Eye (tissue), 1 donor: Measurements from ENCODE around the gene RASSF7.
"Not testable (repeated sequence)": the region's sequence is repeated elsewhere in the genome, so short reads cannot be mapped to it uniquely, and the experiment has no call there.

ENCODE experiments used
- DNase-seq: peaks from one replicate; pipeline ENCODE4 v3.0.0-alpha.2; 2015

The RASSF7 gene

DNA sequence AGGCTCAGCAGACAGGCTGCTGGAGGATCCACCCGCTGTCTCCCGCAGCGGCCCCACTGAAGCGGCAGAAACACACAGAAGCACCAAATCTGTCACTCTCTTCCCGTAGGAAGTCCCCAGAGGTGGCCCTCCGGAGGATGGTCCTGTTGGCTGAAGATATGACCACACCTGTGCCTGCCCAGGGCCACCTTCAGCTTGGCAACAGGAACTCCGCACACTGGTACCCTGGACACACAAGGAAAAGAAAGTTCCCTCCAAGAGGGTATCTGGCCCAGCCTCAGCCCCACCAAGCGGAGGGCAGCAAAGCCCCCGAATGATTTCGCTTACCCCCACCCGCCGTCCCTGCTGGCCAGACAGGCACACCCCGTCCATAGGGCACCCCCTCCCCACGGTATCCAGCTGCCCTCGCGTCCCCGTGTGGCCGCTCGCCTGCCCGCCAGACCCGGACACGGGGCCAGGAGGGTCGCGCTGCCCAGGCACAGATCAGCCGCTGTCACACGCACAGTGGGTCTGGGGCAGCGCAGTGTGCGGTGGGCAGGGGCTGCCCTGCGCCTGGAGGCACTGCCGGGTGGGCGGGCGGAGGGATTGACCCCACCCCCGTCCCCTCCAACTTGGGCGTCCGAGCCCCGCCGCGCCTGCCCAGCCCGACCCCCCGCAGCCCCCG, 7.0 kb downstream of the RASSF7 start:
- DNase-seq = peak; percentile 55

DNA sequence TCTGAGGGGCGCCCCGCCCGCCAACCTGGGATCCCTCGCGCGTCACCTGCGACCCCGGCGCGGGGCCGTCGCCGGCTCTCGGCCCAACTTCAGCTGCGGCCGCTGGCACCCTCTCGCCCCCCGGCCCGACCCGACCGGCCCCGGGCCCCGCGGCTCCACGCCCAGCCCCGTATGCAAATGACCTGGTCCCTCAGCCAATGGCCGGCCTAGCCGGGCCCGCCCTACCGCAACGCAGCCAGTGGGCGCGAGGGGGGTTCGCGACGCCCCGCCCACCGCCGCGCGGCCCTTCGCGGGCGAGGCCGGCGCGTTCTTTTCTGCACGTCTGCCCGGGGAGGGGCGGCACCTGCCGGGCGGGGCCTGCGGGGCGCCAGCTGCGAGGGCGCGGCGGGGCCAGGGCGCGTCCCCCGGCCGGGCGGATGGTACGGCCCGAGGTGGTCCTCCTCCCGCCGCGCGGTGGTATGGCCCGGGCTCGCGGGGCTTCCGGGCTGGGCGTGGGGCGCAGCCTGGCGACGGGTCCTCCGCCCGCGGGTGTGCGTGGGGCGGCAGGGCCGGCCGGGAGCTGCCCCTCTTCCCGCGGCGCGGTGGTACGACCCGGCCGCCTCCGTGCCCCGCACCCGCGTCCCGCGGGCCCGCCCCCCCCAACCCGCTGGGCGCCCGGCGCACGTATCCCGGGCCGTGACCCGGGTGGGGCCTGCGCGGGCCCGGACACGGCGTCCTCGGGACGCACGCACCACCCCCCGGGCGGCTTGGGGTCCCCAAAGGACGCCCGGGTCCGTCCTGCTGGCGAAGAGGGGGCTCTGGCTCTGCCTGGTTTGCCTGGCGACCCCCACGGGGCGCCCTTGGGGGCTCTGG, 7.8 kb downstream of the RASSF7 start:
- DNase-seq = peak; percentile 96

DNA sequence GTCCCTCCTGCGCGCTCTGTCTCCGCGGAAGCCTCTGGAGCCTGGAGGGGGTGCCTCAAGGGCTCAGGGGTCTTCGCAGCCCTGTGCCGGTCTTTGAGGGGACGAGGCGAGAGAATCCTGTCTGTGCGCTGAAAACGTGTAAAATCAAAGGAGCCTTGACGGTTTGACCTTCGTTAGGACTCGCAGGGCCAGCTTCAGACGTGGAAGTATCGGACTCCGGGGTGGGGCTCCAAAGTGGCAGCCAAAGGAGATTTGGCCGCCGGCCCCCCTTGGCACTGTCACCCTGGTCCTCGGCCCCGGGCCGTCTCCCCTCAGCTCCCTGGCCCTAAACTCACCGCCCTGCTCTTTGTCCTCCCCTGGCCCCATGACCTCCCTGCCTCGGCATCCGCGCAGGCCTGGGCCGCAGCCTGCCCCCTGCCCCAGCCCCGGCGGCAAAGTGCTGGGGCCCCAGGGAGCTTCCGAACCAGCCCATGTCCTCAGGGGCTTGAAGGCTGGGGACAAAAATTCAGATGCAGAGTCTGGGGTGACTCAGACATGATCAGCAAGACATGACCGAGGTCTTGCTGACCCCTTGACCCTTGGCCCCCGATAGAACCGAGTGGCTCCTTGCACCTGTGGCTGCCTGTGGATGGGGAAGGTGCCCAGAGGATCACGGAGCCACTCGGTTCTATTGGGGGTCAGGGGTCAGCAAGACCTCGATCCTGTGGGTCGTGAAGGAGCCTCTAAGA, 8.6 kb downstream of the RASSF7 start:
- peak; percentile 59 for DNase-seq

DNA sequence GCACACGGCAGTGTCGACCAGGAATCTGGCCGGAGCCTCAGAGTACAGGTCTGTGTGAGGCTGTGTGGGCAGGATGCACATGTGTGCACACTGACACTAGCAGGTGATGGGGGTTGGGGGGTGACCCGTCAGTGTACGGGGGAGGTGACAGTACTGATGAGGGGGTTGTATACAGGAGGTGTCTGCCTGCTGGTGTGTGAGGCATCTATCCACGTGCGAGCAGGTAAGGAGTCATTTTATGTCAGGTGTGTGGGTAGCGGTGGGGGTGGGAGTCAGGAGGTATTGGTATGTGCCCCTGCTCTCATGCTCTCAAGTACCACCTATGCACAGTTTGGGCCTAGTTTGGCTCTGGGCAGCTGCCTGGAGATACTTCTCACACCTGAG, 11.0 kb downstream of the RASSF7 start:
- no peak for DNase-seq

DNA sequence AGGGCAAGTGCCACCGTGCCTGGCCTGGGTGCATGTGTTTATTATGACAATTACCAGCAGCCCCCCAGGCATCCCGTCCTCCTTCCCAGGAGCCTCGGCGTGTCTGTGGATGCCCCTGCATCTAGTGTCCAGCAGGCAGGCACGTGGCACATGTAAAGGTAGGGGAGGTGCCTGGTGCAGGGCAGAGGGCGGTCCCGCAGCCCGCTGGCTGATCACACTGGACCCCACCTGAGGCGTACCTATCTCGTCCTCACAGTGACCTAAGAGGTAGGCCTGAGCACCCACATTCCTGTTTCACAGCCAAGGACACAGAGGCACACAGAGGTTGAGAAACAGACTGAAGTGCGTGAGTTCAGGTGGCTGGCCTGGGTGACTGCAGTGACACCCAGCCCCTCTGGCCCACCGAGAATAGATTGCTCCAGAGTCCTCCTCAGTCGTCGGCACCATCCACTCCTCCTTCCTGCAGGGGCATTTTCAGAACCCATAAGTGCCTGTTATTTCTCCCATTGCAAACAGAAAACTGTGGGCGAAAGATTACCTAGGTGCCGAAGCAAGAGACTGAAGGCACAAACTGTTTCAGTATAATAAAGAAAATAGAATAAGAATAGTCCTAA, 12.5 kb downstream of the RASSF7 start:
- no peak for DNase-seq

DNA sequence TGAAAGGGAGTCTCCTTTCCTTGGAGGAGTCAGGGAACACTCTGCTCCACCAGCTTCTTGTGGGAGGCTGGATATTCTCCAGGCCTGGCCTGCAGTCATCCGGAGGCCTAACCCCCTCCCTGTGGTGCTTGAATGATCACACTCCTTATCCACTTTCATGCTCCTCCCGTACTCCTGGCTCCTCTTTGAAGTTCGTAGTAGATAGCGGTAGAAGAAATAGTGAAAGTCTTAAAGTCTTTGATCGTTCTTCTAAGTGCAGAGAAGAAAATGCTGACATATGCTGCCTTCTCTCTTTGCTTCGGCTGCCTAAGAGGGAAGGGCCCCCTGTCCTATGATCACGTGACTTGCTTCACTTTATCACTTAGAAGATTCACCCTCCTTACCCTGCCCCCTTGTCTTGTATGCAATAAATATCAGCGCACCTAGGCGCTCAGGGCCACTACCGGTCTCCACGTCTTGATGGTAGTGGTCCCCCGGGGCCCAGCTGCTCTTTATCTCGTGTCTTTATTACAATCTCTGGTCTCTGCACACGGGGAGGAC, 13.3 kb downstream of the RASSF7 start:
- not testable (repeated sequence) for DNase-seq

DNA sequence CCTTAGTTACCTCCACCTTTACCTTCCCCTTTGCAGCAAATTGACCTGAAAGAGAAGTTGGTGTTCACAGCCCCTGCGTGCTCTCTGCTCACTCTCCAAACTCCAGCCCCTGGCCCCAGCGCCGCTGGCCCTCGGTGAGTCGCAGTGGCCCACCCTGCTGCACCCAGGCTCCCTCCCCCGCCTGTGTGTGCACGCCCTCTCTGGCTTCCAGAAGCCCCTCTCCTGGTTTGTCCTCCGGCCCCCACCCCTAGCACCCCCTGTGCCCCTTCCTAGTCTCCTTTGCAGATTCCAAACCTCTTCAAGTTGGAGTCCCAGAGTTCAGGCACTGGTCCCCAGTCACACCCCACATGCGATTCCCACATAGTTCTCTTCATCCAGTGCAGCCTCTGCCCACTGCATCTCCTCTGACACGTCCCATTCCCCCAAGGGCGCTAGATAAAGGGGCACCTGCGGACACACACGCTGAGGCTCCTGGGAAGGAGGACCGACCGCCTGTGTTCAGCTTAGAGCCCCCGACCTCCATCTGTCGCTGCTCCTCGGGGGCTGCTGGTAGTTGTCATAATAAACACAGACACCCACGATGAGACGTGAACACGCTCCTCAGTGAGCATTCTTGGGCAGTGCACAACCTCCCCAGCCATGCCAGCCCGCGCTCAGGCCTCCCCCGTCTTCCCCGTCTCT, 14.0 kb downstream of the RASSF7 start:
- DNase-seq = peak; percentile 71

DNA sequence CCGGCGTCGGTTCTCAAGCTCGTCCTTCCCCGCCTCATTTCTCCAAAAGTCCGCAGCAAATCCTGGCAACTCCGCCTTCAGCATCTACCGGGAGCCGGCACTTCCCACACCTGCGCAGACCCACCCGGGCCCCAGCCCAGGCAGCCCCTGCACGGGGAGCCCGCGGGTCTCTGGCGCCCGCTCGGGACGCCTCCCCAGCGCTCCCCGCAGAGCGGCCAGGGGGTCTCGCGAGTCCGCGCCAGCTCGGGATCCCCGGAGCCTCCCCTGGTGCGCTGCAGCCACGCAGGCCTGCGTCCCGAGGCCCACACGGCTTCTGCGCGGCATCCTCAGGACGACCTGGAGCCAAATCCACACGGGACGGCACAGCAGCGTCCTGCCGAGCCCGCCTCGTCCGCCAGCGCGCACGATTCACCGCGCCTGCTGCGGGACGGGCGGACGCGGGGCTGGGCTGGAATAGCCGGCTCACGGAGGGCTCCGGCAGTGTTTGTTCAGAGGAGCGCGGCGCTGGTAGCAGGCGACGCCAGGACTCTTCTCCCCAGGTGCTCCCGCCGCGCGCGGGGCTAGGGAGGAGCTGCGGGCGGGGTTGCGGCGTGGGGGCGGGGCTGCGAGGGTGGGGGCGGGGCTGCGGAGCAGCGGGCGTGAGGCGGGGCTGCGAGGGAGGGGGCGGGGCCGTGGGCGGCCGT, 14.7 kb downstream of the RASSF7 start:
- DNase-seq = peak; percentile 87

DNA sequence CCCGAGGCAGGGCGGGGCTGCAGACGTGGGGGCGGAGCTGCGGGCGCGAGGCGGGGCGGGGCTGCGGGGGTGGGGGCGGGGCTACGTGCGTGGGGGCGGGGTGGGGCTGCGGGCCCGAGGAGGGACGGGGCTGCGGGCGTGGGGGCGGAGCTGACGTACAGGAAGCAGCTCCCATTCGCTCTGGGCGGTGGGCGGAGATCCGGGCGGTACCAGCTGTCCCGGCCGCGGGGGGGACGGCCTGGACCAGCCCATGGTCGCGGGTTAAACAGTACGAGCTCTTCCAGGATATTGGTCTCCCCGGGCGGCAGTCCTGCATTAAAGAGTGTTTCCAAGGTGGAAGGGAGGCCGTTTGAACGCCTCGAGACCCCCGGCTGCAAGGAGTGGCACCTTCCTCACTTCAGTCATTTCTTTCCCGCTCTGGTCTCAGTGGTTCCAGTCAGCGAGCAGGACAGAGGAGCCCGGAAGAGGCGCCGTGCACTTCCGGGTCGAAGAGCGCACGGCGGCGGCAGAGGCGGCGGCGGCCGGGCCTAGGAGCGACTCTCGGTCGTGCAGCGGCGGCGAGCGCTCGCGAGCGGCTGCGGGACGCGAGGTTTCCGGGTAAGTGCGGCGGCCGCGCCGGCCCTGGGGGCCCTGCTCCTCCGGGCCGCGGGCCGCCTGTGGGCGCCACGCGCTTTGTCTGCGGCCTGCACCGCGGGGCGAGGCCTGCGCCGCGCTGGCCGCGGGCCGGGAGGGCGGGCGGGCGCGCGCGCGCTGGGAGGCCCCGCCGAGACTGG, 15.4 kb downstream of the RASSF7 start, which contains the start of gene PHRF1:
PHRF1 (plus strand) TSS at position 475 of the 773 bp plus-strand sequence. CDS start 5,043 bp downstream, outside the sequence.
- peak; percentile 98 for DNase-seq

DNA sequence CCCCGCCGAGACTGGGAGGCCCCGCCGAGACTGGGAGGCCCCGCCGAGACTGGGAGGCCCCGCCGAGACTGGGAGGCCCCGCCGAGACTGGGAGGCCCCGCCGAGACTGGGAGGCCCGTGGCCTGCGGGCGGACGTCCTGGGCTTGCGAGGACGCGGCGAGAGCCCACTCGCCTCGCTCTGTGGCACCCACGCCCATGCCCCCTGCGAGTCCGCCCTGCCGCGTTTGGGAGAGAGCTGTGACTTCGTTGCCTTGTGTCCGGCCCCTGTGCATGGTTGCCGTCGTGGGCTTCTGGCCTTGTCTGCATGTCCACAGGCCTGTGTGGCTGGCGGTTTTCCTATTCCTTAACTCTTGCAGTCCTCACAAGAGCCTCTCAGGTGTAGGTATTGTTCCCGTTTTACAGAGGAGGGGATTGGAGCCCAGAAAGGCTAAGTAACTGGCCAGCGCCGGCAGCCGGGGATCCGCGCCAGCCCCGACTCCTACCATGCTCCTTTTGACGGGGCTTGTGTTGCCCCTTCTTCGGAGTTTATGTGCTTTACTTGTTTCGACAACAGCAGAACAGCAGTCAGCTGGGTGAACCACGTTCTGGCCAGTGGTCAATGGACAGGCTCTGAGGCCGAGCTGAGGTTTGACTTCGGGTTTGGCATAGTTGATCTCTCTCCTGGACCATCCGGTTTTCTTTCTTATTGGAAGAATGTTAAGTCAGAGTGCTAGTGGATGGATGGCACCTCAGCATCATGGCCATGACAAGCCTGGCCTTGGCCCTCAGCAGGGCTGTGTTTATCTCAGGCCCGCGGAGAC, 16.2 kb downstream of the RASSF7 start:
- DNase-seq = no peak

DNA sequence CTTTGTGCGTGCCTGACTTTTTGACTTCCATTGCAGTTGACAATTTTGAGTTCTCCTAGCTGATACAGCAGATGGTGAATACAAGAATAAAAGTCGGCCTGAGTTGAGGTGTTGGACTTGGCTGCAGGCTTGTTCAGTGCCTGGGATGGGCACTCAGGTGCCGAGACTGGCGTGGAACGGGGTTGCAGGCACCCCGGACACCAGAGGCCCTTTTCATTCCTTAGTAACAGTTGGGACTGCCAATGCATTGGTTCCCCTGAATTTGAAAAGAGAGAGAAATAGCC, 16.8 kb downstream of the RASSF7 start:
- no peak for DNase-seq

DNA sequence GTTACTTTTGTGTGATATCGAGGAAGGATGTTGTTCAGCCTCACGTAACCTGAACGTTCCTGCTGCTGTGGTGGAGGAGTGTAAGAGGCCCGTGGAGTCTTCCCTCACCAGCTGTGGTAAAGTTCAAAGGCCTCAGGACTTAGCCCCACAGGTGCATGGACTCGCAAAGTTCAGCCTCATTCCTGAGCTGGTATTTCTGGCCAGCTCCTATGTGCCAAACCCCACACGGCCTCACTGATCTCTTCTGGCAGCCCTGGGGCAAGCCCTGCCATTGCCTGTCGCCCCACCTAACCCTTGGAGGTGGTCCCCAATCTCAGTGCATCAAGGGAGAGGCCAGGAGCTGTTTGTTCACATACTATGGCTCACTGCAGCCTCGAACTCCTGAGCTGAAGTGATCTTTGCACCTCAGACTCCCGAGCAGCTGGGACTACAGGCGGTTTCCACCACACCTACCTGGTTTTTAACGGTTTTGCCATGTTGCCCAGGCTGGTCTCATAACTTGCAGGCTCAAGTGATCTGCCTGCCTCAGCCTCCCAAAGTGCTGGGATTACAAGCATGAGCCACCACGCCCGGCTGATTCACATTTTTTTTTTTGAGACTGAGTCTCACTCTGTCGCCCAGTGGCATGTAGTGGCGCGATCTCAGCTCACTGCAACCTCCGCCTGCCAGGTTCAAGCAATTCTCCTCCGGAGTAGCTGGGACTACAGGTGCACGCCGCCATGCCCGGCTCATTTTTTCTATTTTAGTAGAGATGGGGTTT, 17.7 kb downstream of the RASSF7 start:
- no peak for DNase-seq

DNA sequence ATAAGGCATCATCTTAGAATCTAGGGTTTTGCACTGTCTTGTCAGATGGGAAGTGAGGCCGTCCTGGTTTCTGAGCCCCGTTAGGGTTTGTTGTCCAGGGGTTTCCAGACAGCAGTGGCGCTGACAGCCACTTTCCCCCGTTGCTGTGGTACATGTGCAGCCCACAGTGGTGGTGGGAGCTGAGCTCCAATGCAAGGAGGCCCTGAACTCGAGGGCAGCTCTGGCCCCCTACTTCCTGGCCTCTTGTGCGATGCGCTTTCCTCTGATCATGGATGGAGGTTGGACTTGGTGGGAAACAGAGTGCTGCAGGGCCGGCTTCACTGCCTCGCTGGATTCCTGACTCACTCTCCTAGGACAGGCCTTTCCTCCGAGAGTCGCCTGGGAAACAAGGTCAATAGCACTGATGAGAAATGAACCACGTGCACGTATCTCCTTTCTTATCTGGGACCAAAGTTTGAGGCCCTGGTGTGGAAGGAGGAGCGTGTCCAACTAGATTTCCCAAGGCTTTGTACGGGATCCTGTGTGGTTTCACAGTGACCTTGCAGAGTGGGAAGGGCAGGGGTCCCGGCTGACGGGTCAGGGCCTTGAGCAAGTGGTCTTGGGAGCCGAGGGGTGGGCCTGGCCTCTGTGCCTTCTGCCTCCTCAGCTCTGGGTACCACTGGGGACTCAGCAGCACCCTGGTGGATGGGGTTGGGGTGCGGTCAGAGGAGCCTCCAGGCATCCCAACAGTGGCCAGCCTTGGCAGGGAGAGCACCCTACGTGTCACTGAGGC, 19.2 kb downstream of the RASSF7 start:
- DNase-seq = no peak

DNA sequence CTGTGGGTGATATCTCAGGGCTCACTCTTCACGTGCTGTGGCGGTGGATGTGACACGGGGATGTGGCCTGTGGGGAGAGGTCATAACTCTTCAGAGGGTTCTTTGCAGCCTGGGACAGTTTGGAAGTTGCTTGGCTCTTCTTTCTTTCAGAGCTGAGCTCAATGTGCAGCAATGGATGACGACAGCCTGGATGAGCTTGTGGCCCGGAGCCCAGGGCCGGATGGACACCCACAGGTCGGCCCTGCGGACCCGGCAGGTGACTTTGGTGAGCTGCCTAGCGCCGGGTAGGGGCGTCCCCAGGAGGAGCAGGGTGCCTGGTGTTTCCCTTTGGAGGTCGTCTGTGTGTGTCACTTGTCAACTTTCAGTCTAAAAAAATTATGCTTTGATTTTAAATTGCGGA, 20.6 kb downstream of the RASSF7 start:
- DNase-seq = no peak

DNA sequence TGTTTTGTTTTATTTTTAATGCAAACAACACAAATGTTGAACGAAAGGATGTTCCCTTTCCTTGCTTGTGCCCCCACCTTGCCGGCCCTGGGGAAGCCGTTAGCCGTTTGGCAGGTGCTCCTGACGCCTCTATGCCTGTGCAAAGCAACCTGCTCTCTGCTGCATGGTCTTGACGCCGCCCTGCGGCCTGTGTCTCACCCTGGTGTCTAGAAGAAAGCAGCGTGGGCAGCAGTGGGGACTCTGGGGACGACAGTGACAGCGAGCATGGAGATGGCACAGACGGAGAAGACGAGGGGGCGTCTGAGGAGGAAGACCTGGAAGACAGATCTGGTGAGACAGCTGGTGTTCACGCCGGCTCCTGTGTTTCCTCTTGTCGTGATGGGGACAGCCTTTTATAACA, 21.0 kb downstream of the RASSF7 start:
- no peak for DNase-seq

DNA sequence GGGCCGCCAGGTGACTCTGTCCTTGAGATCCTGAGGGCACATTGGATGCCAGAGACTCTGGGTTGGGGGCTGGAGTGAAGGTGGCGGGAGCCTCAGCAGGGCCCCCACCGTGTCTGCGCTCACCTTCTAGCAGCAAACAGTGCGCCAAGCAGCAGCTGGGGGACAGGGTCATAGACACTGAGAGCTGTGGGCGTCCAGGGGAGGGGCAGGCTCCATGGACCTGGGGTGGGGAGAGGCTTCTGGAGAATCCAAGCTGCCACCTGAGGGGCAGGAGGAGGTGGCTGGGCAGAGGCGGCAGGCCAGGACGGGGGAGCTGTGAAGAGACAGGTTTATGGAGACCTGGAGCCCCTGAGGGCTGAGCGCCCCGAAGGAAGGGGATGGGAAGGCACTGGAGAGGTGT, 23.5 kb downstream of the RASSF7 start:
- no peak for DNase-seq

DNA sequence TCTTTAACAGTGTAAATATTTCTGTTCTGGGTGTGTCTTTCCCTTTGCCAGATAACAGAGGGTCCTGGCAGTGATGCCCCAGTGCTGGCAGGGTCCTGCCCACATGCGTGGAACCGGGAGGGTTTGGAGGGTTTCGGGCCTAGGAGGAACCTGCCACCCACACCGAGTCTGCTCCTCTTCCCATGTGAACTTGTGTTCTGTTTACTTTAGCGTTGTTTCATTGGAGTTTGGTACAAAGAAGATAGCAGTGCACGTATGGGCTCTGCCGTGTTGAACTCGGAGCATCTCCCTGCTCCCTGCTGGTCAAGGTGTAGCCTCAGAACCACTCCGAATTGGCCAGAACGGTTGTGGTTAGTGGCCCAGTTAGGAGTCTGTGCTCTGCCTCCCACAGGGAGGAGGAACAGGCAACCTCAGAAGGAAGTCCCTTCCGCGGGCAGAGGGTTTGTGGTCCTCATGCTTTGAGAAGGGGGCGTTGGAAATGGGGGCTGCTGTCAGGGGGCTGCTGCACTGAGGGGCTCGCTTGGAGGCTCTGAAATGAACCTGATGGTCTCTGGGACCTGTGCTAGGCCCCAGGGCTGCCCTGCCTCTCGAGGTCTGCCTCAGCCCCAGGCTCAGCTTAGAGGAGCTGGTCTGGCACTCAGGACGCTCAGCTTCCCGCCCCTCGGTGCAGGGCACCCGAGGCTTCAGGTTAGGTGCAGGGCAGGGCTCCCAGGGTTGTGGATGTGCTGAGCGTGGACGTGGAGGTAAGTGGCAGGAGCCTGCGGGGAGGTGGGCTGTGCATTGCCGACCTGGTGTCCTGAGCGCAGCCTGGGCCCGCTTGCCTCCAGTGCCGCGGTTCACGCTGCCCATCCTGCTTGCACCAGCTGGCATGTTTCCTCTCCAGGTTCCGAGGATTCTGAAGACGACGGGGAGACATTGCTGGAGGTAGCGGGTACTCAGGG, 25.9 kb downstream of the RASSF7 start:
- DNase-seq = no peak
